Ascending aorta (tissue), 2 donors: ENCODE measurements around the gene PYDC1. TPM values are rescaled to one million over a fixed set of nuclear protein-coding genes. Genes with fewer than 3 reads are reported as not detected.

Experiments used
- DNase-seq, 2 donors: peaks; one replicate each; pipeline ENCODE4 v3.0.0-alpha.2; 2019; ENCODE audit warnings: low spot score in 2 of 2
- H3K27ac ChIP-seq, 2 donors: fragments of 200-600 bp; sonication (generic); one replicate each; pipeline ENCODE4 v1.5.1; 2016 to 2017; ENCODE audit warnings: mild to moderate bottlenecking in 1 of 2
- H3K27me3 ChIP-seq: fragments of 200-600 bp; sonication (generic); one replicate; pipeline ENCODE4 v1.5.1; 2017
- H3K36me3 ChIP-seq, 2 donors: fragments of 200-600 bp; sonication (generic); one replicate each; pipeline ENCODE4 v1.5.1; 2016
- H3K4me1 ChIP-seq, 2 donors: fragments of 200-600 bp; sonication (generic); one replicate each; pipeline ENCODE4 v1.5.1; 2016 to 2017; ENCODE audit warnings: mild to moderate bottlenecking in 1 of 2
- H3K4me3 ChIP-seq, 2 donors: fragments of 200-600 bp; sonication (generic); one replicate each; pipeline ENCODE4 v1.5.1; 2016 to 2017; ENCODE audit warnings: mild to moderate bottlenecking in 1 of 2
- H3K9me3 ChIP-seq, 2 donors: fragments of 200-600 bp; sonication (generic); one replicate each; pipeline ENCODE4 v1.5.1; 2016
- intact Hi-C: fragments of 100-400 bp; cut with DNase I; formaldehyde crosslinking; loops from one replicate; pipeline ENCODE4 v1.15.1; 2023
- total RNA-seq: library from RNA; depleted of rRNA; stranded (reverse); fragments of >200 nt; gene quantifications from one replicate; pipeline ENCODE4 v1.1.0, GENCODE V29; 2016
- TF ChIP-seq, protein P1 (sequence below), 3 experiments: fragments of 200-600 bp in 2 of 3; fragments of 450-650 bp in 1 of 3; sonication (generic) in 2 of 3; IDR thresholded peaks; one replicate each; pipeline ENCODE4 v1.5.1; 2016 to 2019; ENCODE audit warnings: antibody characterized with exemption in 3 of 3, mild to moderate bottlenecking in 1 of 3, moderate library complexity in 1 of 3

The PYDC1 gene
- total RNA-seq, 1 donor from 2014 or later: not detected

DNA sequence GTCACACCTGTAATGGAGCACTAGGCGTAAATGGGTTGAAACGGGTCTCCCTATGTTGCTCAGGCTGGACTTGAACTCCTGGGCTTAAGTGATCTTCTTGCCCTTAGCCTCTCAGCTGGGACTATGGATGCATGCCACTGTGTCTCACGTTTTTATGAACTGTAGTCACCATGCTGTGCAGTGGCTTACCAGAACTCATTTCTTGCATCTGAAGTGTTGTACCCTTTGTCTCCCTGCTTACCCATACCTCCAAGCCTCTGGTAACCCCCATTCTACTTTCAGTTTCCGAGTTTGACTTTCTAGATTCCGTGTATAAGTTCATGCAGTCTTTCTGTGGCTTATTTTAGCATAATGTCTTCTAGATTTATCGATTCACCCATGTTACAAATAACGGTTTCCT lies 22.0 kb downstream of the PYDC1 start:
- intact Hi-C loops: no loop called here
- Histone ChIP-seq H3K27me3 (no peaks in the 10 kb centered on the region), H3K36me3 (peaks cover 59 to 68% of the 10 kb centered on the region in 2 donors), H3K4me3 (no peak overlapping the region), H3K27ac (no peak overlapping the region), H3K9me3 (no peaks in the 10 kb centered on the region), H3K4me1 (no peaks in the 10 kb centered on the region)
- DNase-seq: no peak
- TF ChIP-seq, protein P1, sequence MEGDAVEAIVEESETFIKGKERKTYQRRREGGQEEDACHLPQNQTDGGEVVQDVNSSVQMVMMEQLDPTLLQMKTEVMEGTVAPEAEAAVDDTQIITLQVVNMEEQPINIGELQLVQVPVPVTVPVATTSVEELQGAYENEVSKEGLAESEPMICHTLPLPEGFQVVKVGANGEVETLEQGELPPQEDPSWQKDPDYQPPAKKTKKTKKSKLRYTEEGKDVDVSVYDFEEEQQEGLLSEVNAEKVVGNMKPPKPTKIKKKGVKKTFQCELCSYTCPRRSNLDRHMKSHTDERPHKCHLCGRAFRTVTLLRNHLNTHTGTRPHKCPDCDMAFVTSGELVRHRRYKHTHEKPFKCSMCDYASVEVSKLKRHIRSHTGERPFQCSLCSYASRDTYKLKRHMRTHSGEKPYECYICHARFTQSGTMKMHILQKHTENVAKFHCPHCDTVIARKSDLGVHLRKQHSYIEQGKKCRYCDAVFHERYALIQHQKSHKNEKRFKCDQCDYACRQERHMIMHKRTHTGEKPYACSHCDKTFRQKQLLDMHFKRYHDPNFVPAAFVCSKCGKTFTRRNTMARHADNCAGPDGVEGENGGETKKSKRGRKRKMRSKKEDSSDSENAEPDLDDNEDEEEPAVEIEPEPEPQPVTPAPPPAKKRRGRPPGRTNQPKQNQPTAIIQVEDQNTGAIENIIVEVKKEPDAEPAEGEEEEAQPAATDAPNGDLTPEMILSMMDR (IDR thresholded peaks at IDR 0.05): no peak

- intact Hi-C loops: no loop called here
- no peak for DNase-seq
- H3K36me3 ChIP-seq: peaks cover 69 to 78% of the 10 kb centered on the region in 2 donors
- TF ChIP-seq, protein P1 (IDR thresholded peaks at IDR 0.05): no peak
- no peaks in the 10 kb centered on the region for H3K9me3 ChIP-seq
- no peaks in the 10 kb centered on the region for H3K27me3 ChIP-seq
- H3K4me3 ChIP-seq: no peak overlapping the region
- no peaks in the 10 kb centered on the region for H3K4me1 ChIP-seq
- H3K27ac ChIP-seq: no peak overlapping the region
Measured at GRCh38 chr16:31193874-31194273, 23.1 kb downstream of the PYDC1 start.

DNA sequence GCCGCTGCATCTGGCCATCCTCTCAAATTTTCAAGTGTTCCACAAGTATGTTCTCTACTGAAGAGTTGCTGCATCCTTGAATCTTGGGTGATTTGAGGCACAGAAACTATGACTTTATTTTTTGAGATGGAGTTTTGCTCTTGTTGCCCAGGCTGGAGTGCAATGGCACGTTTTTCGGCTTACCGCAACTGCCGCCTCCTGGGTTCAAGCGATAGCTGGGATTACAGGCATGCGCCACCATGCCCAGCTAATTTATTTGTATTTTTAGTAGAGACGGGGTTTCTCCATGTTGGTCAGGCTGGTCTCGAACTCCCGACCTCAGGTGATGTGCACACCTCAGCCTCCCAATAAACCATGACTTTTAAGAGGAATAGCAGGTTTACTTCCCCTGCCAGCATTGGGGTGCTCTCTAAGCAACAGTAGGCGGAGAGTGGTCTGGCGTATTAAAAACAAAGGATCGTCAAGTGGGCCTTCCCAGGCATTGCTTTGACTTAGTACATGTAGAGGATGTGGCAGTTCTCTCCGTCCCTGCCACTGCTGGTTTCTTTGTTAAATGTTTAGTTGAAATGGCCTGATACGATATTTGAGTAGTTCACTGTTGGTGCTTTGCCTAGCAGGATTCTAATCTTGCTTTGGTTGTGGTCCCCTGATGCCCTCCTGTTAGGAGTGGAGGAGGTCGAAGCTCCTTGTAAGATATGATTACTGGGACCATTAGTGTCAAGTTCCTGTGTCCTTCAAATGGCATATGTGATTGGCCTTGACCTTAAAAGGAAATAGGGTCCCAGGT lies 23.9 kb downstream of the PYDC1 start:
- no peak for DNase-seq
- Histone ChIP-seq H3K27ac (no peak overlapping the region), H3K4me3 (no peak overlapping the region), H3K36me3 (peaks cover 76 to 86% of the 10 kb centered on the region in 2 donors), H3K4me1 (no peaks in the 10 kb centered on the region), H3K9me3 (no peaks in the 10 kb centered on the region), H3K27me3 (no peaks in the 10 kb centered on the region)
- intact Hi-C loops: no loop called here
- TF ChIP-seq, protein P1 (IDR thresholded peaks at IDR 0.05): no peak

DNA sequence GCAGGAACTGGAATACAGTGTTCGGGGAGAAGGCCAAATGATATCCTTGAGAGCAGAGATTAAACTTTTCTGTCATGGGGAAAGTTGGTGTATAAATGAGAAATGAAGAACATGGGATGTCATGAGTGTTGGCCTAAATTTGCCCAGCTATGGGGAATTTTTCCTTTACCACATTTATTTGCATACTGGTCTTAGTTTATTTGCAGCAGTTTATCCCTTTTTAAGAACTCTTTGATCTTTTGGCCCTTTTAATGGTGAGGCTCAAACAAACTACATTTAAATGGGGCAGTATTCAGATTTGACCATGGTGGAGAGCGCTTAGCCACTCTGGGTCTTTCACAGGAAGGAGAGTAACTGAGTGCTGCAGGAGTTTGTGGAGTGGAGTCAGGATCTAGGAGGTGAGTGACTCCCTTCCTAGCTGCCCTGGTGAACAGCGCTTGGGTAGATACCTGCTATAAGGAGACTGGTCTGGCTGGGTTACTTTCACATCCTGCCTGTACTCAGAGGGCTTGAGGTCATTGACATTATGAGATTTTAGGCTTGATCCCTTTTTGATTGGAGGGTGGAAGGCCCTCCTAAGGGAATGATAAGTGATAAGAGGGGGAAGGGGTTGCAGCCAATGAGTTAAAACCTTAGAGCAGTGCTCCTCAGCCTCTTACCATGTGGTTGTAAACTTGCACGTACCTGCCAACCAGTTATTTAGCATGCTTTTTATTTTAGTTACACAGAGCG lies 25.1 kb downstream of the PYDC1 start:
- peaks cover 88 to 95% of the 10 kb centered on the region in 2 donors for H3K36me3 ChIP-seq
- H3K27me3 ChIP-seq: no peaks in the 10 kb centered on the region
- no peaks in the 10 kb centered on the region for H3K9me3 ChIP-seq
- DNase-seq: no peak
- no peak overlapping the region for H3K27ac ChIP-seq
- TF ChIP-seq, protein P1 (IDR thresholded peaks at IDR 0.05): no peak
- intact Hi-C loops: no loop called here
- no peak overlapping the region for H3K4me3 ChIP-seq
- no peaks in the 10 kb centered on the region for H3K4me1 ChIP-seq

DNA sequence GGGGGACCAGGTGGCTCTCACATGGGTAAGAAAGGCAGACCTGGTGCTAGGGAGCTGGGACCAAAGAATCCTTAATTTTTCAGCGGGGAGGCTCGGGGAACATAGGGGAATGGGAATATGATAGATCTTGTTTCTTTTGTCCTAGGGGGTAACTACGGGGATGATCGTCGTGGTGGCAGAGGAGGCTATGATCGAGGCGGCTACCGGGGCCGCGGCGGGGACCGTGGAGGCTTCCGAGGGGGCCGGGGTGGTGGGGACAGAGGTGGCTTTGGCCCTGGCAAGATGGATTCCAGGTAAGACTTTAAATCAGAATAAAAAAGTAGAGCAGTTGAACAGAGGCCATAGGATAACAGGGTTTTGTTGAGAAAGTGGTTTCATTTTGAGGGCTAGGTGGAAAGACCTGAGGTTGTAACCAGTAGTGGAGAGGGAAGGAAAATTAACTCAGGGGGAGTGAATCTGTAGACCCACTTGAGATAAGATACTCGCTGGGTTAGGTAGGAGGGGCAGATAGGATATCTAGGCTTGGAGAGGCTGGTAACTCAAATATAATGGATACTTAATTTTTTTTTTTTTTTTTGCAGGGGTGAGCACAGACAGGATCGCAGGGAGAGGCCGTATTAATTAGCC lies 26.0 kb downstream of the PYDC1 start:
- no peak for DNase-seq
- Histone ChIP-seq H3K27ac (no peak overlapping the region), H3K27me3 (no peaks in the 10 kb centered on the region), H3K9me3 (no peaks in the 10 kb centered on the region), H3K4me1 (no peaks in the 10 kb centered on the region), H3K4me3 (no peak overlapping the region), H3K36me3 (peaks cover 91 to 97% of the 10 kb centered on the region in 2 donors)
- intact Hi-C loops: no loop called here
- TF ChIP-seq, protein P1 (IDR thresholded peaks at IDR 0.05): no peak
